Body of pancreas (tissue), 4 donors: ENCODE results near the gene LRRC37A3. TPM values are rescaled to one million over a fixed set of nuclear protein-coding genes. Genes with fewer than 3 reads are reported as not detected.
"Not testable (repeated sequence)": the region's sequence is repeated elsewhere in the genome, so short reads cannot be mapped to it uniquely, and the experiment has no call there.

Source experiments
- ATAC-seq: fragments of 150-250 bp; one replicate; pipeline ENCODE4 v1.9.1; 2016
- DNase-seq, 4 donors: peaks; one replicate each; pipeline ENCODE4 v3.0.0-alpha.2; 2019
- H3K27ac ChIP-seq, 4 donors: fragments of 200-600 bp; sonication (generic); 1 replicate in 3 of 4; 2 replicates in 1 of 4; pipeline versions ENCODE4 v1.5.1 to v1.6.1; 2016 to 2019; ENCODE audit warnings: mild to moderate bottlenecking in 1 of 4, mixed read lengths in 1 of 4, moderate library complexity in 1 of 4
- H3K27me3 ChIP-seq, 2 donors: fragments of 200-600 bp; sonication (generic); one replicate each; pipeline ENCODE4 v1.6.0; 2016; ENCODE audit warnings: mild to moderate bottlenecking in 1 of 2
- H3K36me3 ChIP-seq, 2 donors: fragments of 200-600 bp; sonication (generic); replicated peaks in 1 of 2; 2 replicates each; pipeline ENCODE4 v1.5.1; 2016; ENCODE audit warnings: low read depth in 2 of 2; ENCODE audit not compliant: insufficient read depth in 1 of 2
- H3K4me1 ChIP-seq: fragments of 200-600 bp; sonication (generic); one replicate; pipeline ENCODE4 v1.6.0; 2016
- H3K4me3 ChIP-seq, 2 donors: fragments of 200-600 bp; sonication (generic); 1 replicate in 1 of 2; 2 replicates in 1 of 2; pipeline ENCODE4 v1.5.1; 2016 to 2019
- H3K9me3 ChIP-seq, 3 donors: fragments of 200-600 bp; sonication (generic); 1 replicate in 2 of 3; 2 replicates in 1 of 3; pipeline ENCODE4 v1.5.1; 2016
- CTCF ChIP-seq, 7 experiments: fragments of 450-650 bp in 4 of 7; fragments of 200-600 bp in 3 of 7; sonication (generic) in 3 of 7; IDR thresholded peaks; one replicate each; pipeline ENCODE4 v1.5.1; 2016 to 2019; ENCODE audit warnings: antibody characterized with exemption in 7 of 7
- POLR2A ChIP-seq, 3 donors: fragments of 450-650 bp; IDR thresholded peaks; one replicate each; pipeline ENCODE4 v1.6.1; 2016; ENCODE audit warnings: antibody characterized with exemption in 3 of 3, mild to moderate bottlenecking in 2 of 3
- WGBS, 2 donors: methylation state at CpG; one replicate each; pipeline ENCODE4 v1.1.5; 2017; 5-methylcytosine and 5-hydroxymethylcytosine counted together
- intact Hi-C: fragments of 100-400 bp; cut with DNase I; formaldehyde crosslinking; loops from one replicate; pipeline ENCODE4 v1.15.1; 2023
- total RNA-seq, 2 donors: library from RNA; depleted of rRNA; stranded (reverse); fragments of >200 nt; gene quantifications; one replicate each; pipeline ENCODE4 v1.1.0, GENCODE V29; 2016

LRRC37A3 gene
- total RNA-seq, 2 donors from 2014 or later = 2.6 to 6.0 TPM

- TF ChIP-seq CTCF (IDR thresholded peaks at IDR 0.05) = peak; percentile 25 to 86 (median 77)
- H3K36me3 ChIP-seq, H3K27ac ChIP-seq, H3K27me3 ChIP-seq, intact Hi-C loops, H3K4me3 ChIP-seq, H3K9me3 ChIP-seq: not testable (repeated sequence)
- peak; percentile 62 to 87 (median 76) for DNase-seq
- peaks cover 29% of the 10 kb centered on the region for H3K4me1 ChIP-seq
- ATAC-seq = peak; percentile 70
- 2 to 5% methylated on average over 13 of the region's 13 CpGs for WGBS, 2 donors
These were observed 42.5 kb upstream of the LRRC37A3 start for GRCh38 chr17:64961563-64962378.

- ATAC-seq = no peak
- no peaks in the 10 kb centered on the region for H3K9me3 ChIP-seq
- intact Hi-C loops = no loop called here
- TF ChIP-seq CTCF (IDR thresholded peaks at IDR 0.05) = no peak
- no peak for TF ChIP-seq POLR2A (IDR thresholded peaks at IDR 0.05)
- no peak overlapping the region for H3K27ac ChIP-seq
- H3K27me3 ChIP-seq = no peaks in the 10 kb centered on the region
- no peaks in the 10 kb centered on the region for H3K36me3 ChIP-seq
- H3K4me3 ChIP-seq = no peak overlapping the region
- no peaks in the 10 kb centered on the region for H3K4me1 ChIP-seq
- WGBS, 2 donors = 94 to 96% methylated on average over 1 of the region's 1 CpG
- DNase-seq = no peak
These were observed 32.6 kb upstream of the LRRC37A3 start for GRCh38 chr17:64951877-64952276.

GRCh38 chr17:64950871-64951270 lies 31.6 kb upstream of the LRRC37A3 start:
- H3K27ac ChIP-seq = no peak overlapping the region
- 95% methylated on average over 5 of the region's 5 CpGs for WGBS, 2 donors
- intact Hi-C loops = no loop called here
- ATAC-seq (no peak), DNase-seq (no peak)
- no peak for TF ChIP-seq CTCF (IDR thresholded peaks at IDR 0.05)
- no peak for TF ChIP-seq POLR2A (IDR thresholded peaks at IDR 0.05)
- no peak overlapping the region for H3K4me3 ChIP-seq
- H3K9me3 ChIP-seq = no peaks in the 10 kb centered on the region
- no peaks in the 10 kb centered on the region for H3K36me3 ChIP-seq
- H3K4me1 ChIP-seq = no peaks in the 10 kb centered on the region
- H3K27me3 ChIP-seq = no peaks in the 10 kb centered on the region

- Histone ChIP-seq H3K9me3 (no peaks in the 10 kb centered on the region), H3K27ac (no peak overlapping the region), H3K4me1 (no peaks in the 10 kb centered on the region), H3K36me3 (no peaks in the 10 kb centered on the region), H3K4me3 (no peak overlapping the region), H3K27me3 (no peaks in the 10 kb centered on the region)
- ATAC-seq (no peak), DNase-seq (no peak)
- TF ChIP-seq CTCF (IDR thresholded peaks at IDR 0.05) (no peak), POLR2A (IDR thresholded peaks at IDR 0.05) (no peak)
- intact Hi-C loops = no loop called here
These were observed 27.9 kb upstream of the LRRC37A3 start for GRCh38 chr17:64947152-64947551.

- Histone ChIP-seq H3K27ac (no peak overlapping the region), H3K4me3 (no peak overlapping the region), H3K4me1 (no peaks in the 10 kb centered on the region), H3K9me3 (no peaks in the 10 kb centered on the region), H3K36me3 (no peaks in the 10 kb centered on the region), H3K27me3 (no peaks in the 10 kb centered on the region)
- TF ChIP-seq POLR2A (IDR thresholded peaks at IDR 0.05) (no peak), CTCF (IDR thresholded peaks at IDR 0.05) (no peak)
- ATAC-seq (no peak), DNase-seq (no peak)
- intact Hi-C loops = no loop called here
- 81 to 82% methylated on average over 2 of the region's 2 CpGs for WGBS, 2 donors
These were observed 22.5 kb upstream of the LRRC37A3 start for GRCh38 chr17:64941761-64942160.
